Measurements from ENCODE around the gene DAG1.

DAG1 gene

GRCh38 chr3:49500732-49501609 lies 30.9 kb downstream of the DAG1 start:
- Histone ChIP-seq H3K4me1 (ENCODE audit: insufficient read depth, low read length) (peaks cover 24% of the 10 kb centered on the region), H3K4me3 (ENCODE audit: low read depth in 1 of 2, low read length in 2 of 2) (no peak overlapping the region), H3K27me3 (ENCODE audit: control insufficient read depth in 1 of 2, insufficient read depth in 2 of 2, low read length in 2 of 2) (no peaks in the 10 kb centered on the region), H3K27ac (ENCODE audit: low read depth, low read length) (no peak overlapping the region), H3K9me3 (ENCODE audit: low read length) (no peaks in the 10 kb centered on the region), H3K36me3 (ENCODE audit: insufficient read depth, low read length) (no peaks in the 10 kb centered on the region), H3K9ac (ENCODE audit: low read length) (no peak overlapping the region)

DNA sequence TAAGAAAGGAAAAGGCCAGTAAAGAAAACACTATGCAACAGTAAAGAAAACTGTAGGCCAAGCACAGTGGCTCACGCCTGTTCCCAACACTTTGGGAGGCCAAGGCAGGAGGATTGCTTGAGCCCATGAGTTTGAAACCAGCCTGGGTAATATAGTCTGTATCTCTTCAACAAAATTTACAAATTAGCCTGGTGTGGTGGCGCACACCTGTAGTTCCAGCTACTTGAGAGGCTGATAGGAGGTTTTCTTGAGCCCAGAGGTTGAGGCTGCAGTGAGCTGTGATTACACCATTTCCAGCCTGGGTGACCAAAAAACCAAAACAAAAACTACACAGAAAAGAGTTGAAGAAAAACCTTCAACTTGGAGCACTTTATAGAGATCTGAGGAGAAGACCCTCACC lies 31.8 kb downstream of the DAG1 start:
- no peak overlapping the region for H3K27ac ChIP-seq (ENCODE audit: low read depth, low read length)
- H3K9ac ChIP-seq (ENCODE audit: low read length): no peak overlapping the region
- peaks cover 24% of the 10 kb centered on the region for H3K4me1 ChIP-seq (ENCODE audit: insufficient read depth, low read length)

GRCh38 chr3:49506906-49507305 lies 36.8 kb downstream of the DAG1 start:
- Histone ChIP-seq H3K9ac (ENCODE audit: low read length) (no peak overlapping the region), H3K27me3 (ENCODE audit: control insufficient read depth in 1 of 2, insufficient read depth in 2 of 2, low read length in 2 of 2) (no peaks in the 10 kb centered on the region), H3K9me3 (ENCODE audit: low read length) (no peaks in the 10 kb centered on the region), H3K27ac (ENCODE audit: low read depth, low read length) (no peak overlapping the region), H3K4me1 (ENCODE audit: insufficient read depth, low read length) (peaks cover 28% of the 10 kb centered on the region), H3K36me3 (ENCODE audit: insufficient read depth, low read length) (peaks cover 8% of the 10 kb centered on the region), H3K4me3 (ENCODE audit: low read depth in 1 of 2, low read length in 2 of 2) (no peak overlapping the region)

More for the DNA sequence above, 31.8 kb downstream of the DAG1 start:
- no peaks in the 10 kb centered on the region for H3K9me3 ChIP-seq (ENCODE audit: low read length)
- no peaks in the 10 kb centered on the region for H3K36me3 ChIP-seq (ENCODE audit: insufficient read depth, low read length)
- no peak overlapping the region for H3K4me3 ChIP-seq (ENCODE audit: low read depth in 1 of 2, low read length in 2 of 2)
- no peaks in the 10 kb centered on the region for H3K27me3 ChIP-seq (ENCODE audit: control insufficient read depth in 1 of 2, insufficient read depth in 2 of 2, low read length in 2 of 2)

DNA sequence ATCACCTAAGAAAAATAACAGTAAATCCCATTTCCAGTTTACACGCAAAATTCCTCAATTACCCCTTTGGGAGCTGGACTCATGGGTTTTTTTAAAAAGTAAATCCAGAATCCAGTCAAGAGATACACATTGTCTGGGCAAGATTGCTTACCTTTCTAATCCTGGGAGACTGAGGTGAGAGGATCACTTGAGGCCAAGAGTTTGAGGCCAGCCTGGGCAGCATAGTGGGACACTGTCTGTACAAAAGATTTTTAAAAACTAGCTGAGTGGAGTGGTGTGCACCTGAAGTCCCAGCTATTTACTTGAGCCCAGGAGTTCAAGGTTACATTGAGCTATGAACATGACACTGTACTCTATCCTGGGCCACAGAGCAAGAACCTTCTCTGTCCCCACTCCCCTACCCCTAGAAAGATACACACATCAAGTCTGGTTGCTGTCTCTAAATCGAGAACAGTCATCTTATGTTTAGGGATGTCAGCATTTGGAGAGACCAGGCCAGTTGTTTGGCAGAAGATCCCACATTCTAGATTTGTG lies 39.0 kb downstream of the DAG1 start:
- H3K27me3 ChIP-seq (ENCODE audit: control insufficient read depth in 1 of 2, insufficient read depth in 2 of 2, low read length in 2 of 2): no peaks in the 10 kb centered on the region
- peaks cover 38% of the 10 kb centered on the region for H3K4me1 ChIP-seq (ENCODE audit: insufficient read depth, low read length)
- no peak overlapping the region for H3K4me3 ChIP-seq (ENCODE audit: low read depth in 1 of 2, low read length in 2 of 2)
- peaks cover 8% of the 10 kb centered on the region for H3K36me3 ChIP-seq (ENCODE audit: insufficient read depth, low read length)
- H3K9me3 ChIP-seq (ENCODE audit: low read length): no peaks in the 10 kb centered on the region
- no peak overlapping the region for H3K9ac ChIP-seq (ENCODE audit: low read length)
- no peak overlapping the region for H3K27ac ChIP-seq (ENCODE audit: low read depth, low read length)

- H3K36me3 ChIP-seq (ENCODE audit: insufficient read depth, low read length): peaks cover 16% of the 10 kb centered on the region
- no peaks in the 10 kb centered on the region for H3K9me3 ChIP-seq (ENCODE audit: low read length)
- no peak overlapping the region for H3K4me3 ChIP-seq (ENCODE audit: low read depth in 1 of 2, low read length in 2 of 2)
- H3K9ac ChIP-seq (ENCODE audit: low read length): no peak overlapping the region
- H3K27me3 ChIP-seq (ENCODE audit: control insufficient read depth in 1 of 2, insufficient read depth in 2 of 2, low read length in 2 of 2): no peaks in the 10 kb centered on the region
- peaks cover 38% of the 10 kb centered on the region for H3K4me1 ChIP-seq (ENCODE audit: insufficient read depth, low read length)
- H3K27ac ChIP-seq (ENCODE audit: low read depth, low read length): no peak overlapping the region
Measured at GRCh38 chr3:49511639-49512038, 41.6 kb downstream of the DAG1 start.

DNA sequence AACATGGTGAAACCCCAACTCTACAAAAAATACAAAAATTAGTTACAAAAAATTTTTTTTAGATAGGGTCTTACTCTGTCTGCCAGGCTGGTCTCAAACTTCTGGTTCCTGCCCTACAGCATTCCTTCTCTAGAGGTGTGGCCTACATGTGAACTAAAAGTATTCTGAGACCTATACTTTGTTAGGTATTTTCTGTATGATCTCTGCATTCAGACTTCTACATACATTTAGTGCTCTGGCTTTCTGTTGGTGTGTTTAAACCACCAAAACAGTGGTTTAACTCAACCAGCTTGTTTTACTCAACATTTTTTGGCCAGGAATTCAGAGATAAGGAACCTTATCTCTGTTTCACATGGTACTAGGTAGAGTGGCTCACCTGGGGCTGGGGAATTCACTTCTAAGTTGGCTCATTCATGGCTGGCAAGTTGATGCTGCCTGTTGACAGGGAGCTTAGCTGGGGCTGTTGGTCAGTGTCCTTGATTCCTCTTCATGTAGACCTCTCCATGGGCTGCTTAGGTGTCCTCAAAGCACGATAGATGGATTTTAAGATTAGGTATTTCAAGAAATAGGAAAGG lies 42.8 kb downstream of the DAG1 start:
- H3K9me3 ChIP-seq (ENCODE audit: low read length): no peaks in the 10 kb centered on the region
- H3K27ac ChIP-seq (ENCODE audit: low read depth, low read length): no peak overlapping the region
- no peaks in the 10 kb centered on the region for H3K27me3 ChIP-seq (ENCODE audit: control insufficient read depth in 1 of 2, insufficient read depth in 2 of 2, low read length in 2 of 2)
- peaks cover 23% of the 10 kb centered on the region for H3K36me3 ChIP-seq (ENCODE audit: insufficient read depth, low read length)
- peaks cover 44% of the 10 kb centered on the region for H3K4me1 ChIP-seq (ENCODE audit: insufficient read depth, low read length)
- H3K9ac ChIP-seq (ENCODE audit: low read length): no peak overlapping the region
- H3K4me3 ChIP-seq (ENCODE audit: low read depth in 1 of 2, low read length in 2 of 2): no peak overlapping the region

GRCh38 chr3:49513494-49514124 lies 43.5 kb downstream of the DAG1 start:
- no peak overlapping the region for H3K4me3 ChIP-seq (ENCODE audit: low read depth in 1 of 2, low read length in 2 of 2)
- no peak overlapping the region for H3K27ac ChIP-seq (ENCODE audit: low read depth, low read length)
- H3K9me3 ChIP-seq (ENCODE audit: low read length): no peaks in the 10 kb centered on the region
- no peak overlapping the region for H3K9ac ChIP-seq (ENCODE audit: low read length)
- no peaks in the 10 kb centered on the region for H3K27me3 ChIP-seq (ENCODE audit: control insufficient read depth in 1 of 2, insufficient read depth in 2 of 2, low read length in 2 of 2)
- H3K4me1 ChIP-seq (ENCODE audit: insufficient read depth, low read length): peaks cover 49% of the 10 kb centered on the region
- H3K36me3 ChIP-seq (ENCODE audit: insufficient read depth, low read length): peaks cover 29% of the 10 kb centered on the region

- peaks cover 30% of the 10 kb centered on the region for H3K4me1 ChIP-seq (ENCODE audit: insufficient read depth, low read length)
- no peaks in the 10 kb centered on the region for H3K9me3 ChIP-seq (ENCODE audit: low read length)
- H3K27ac ChIP-seq (ENCODE audit: low read depth, low read length): no peak overlapping the region
- H3K36me3 ChIP-seq (ENCODE audit: insufficient read depth, low read length): peaks cover 33% of the 10 kb centered on the region
- no peak overlapping the region for H3K4me3 ChIP-seq (ENCODE audit: low read depth in 1 of 2, low read length in 2 of 2)
- H3K27me3 ChIP-seq (ENCODE audit: control insufficient read depth in 1 of 2, insufficient read depth in 2 of 2, low read length in 2 of 2): no peaks in the 10 kb centered on the region
- H3K9ac ChIP-seq (ENCODE audit: low read length): no peak overlapping the region
Measured at GRCh38 chr3:49518016-49518415, 47.9 kb downstream of the DAG1 start.

DNA sequence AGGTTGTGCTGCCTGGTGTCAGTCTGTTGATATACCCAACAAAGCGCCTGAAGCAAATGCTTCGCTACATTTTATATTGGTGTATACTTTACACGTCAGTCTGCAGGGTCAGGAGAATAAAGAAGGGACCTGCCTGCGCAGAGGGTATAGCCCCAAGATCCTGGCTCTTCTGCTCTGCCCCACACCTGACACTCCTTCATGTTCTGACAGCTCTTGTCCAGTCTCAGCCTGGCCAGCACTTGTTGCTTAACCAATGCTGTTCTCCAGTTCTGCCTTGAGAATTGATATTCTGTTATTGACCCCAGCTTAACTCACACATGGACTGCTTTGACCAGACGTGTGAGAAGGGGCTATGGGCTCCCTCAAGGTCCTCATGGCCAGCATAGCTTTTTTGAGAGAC lies 48.4 kb downstream of the DAG1 start:
- H3K9ac ChIP-seq (ENCODE audit: low read length): no peak overlapping the region
- peaks cover 28% of the 10 kb centered on the region for H3K4me1 ChIP-seq (ENCODE audit: insufficient read depth, low read length)
- H3K36me3 ChIP-seq (ENCODE audit: insufficient read depth, low read length): peaks cover 34% of the 10 kb centered on the region
- no peak overlapping the region for H3K4me3 ChIP-seq (ENCODE audit: low read depth in 1 of 2, low read length in 2 of 2)
- no peaks in the 10 kb centered on the region for H3K27me3 ChIP-seq (ENCODE audit: control insufficient read depth in 1 of 2, insufficient read depth in 2 of 2, low read length in 2 of 2)
- H3K27ac ChIP-seq (ENCODE audit: low read depth, low read length): no peak overlapping the region
- no peaks in the 10 kb centered on the region for H3K9me3 ChIP-seq (ENCODE audit: low read length)

- no peak overlapping the region for H3K27ac ChIP-seq (ENCODE audit: low read depth, low read length)
- H3K36me3 ChIP-seq (ENCODE audit: insufficient read depth, low read length): peaks cover 34% of the 10 kb centered on the region
- peaks cover 25% of the 10 kb centered on the region for H3K4me1 ChIP-seq (ENCODE audit: insufficient read depth, low read length)
- H3K4me3 ChIP-seq (ENCODE audit: low read depth in 1 of 2, low read length in 2 of 2): no peak overlapping the region
- H3K9me3 ChIP-seq (ENCODE audit: low read length): no peaks in the 10 kb centered on the region
- no peak overlapping the region for H3K9ac ChIP-seq (ENCODE audit: low read length)
- H3K27me3 ChIP-seq (ENCODE audit: control insufficient read depth in 1 of 2, insufficient read depth in 2 of 2, low read length in 2 of 2): no peaks in the 10 kb centered on the region
Measured at GRCh38 chr3:49519296-49519695, 49.2 kb downstream of the DAG1 start.

DNA sequence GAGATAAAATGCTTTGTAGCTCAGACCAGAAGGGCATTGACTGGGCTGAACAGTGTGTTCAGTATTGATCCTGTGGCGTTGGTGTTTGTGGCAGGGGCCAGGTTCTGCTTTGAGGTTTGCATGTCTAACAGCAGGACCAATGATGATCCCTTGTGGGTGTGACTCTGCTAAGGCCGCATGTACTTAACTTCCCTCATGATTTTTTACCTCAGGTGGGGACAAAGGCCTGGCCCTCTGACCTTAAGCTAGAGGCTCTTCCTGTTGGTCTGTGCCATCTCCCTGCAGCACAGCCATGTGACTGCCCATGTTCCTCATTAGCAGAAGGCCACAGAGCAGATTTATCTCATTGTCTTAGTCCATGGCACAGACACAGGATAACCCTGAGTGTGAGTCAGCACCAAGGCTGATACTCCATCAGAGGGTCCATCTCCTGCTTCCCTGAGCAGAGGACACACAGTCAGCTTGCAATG lies 49.9 kb downstream of the DAG1 start:
- H3K4me1 ChIP-seq (ENCODE audit: insufficient read depth, low read length): peaks cover 25% of the 10 kb centered on the region
- no peak overlapping the region for H3K9ac ChIP-seq (ENCODE audit: low read length)
- H3K27me3 ChIP-seq (ENCODE audit: control insufficient read depth in 1 of 2, insufficient read depth in 2 of 2, low read length in 2 of 2): no peaks in the 10 kb centered on the region
- no peak overlapping the region for H3K27ac ChIP-seq (ENCODE audit: low read depth, low read length)
- no peak overlapping the region for H3K4me3 ChIP-seq (ENCODE audit: low read depth in 1 of 2, low read length in 2 of 2)
- peaks cover 34% of the 10 kb centered on the region for H3K36me3 ChIP-seq (ENCODE audit: insufficient read depth, low read length)
- no peaks in the 10 kb centered on the region for H3K9me3 ChIP-seq (ENCODE audit: low read length)

All from muscle layer of colon (tissue), 2 donors.